BE2C (cell line): ENCODE measurements around the gene STK17B.

Experiments
- DNase-seq: peaks from one replicate; pipeline ENCODE4 v3.0.0-alpha.2; 2020
- H3K27me3 ChIP-seq: fragments of 250-450 bp; sonication (Bioruptor Pico); 2 replicates; pipeline ENCODE4 v1.5.1; 2020; ENCODE audit warnings: mild to moderate bottlenecking
- H3K36me3 ChIP-seq: fragments of 250-450 bp; sonication (Bioruptor Pico); 2 replicates; pipeline ENCODE4 v1.5.1; 2020; ENCODE audit warnings: mild to moderate bottlenecking
- H3K4me1 ChIP-seq: fragments of 250-450 bp; sonication (Bioruptor Pico); 2 replicates; pipeline ENCODE4 v1.5.1; 2020
- H3K4me3 ChIP-seq: 2 replicates; pipeline ENCODE4 v1.5.1; 2011; ENCODE audit warnings: low read depth, low read length
- H3K9me3 ChIP-seq: fragments of 250-450 bp; sonication (Bioruptor Pico); 2 replicates; pipeline ENCODE4 v1.5.1; 2020
- TF ChIP-seq, protein P1 (sequence below): IDR thresholded peaks from 2 replicates; pipeline ENCODE4 v1.5.1; 2012; ENCODE audit warnings: mild to moderate bottlenecking, low read depth, low read length

STK17B gene

GRCh38 chr2:196160101-196160500 lies 11.3 kb downstream of the STK17B start:
- Histone ChIP-seq H3K4me1 (no peaks in the 10 kb centered on the region; the same call in 1 of the 2 replicates), H3K36me3 (peaks cover 21% of the 10 kb centered on the region), H3K4me3 (no peak overlapping the region), H3K9me3 (no peaks in the 10 kb centered on the region), H3K27me3 (no peaks in the 10 kb centered on the region)
- no peak for DNase-seq
- TF ChIP-seq, protein P1, sequence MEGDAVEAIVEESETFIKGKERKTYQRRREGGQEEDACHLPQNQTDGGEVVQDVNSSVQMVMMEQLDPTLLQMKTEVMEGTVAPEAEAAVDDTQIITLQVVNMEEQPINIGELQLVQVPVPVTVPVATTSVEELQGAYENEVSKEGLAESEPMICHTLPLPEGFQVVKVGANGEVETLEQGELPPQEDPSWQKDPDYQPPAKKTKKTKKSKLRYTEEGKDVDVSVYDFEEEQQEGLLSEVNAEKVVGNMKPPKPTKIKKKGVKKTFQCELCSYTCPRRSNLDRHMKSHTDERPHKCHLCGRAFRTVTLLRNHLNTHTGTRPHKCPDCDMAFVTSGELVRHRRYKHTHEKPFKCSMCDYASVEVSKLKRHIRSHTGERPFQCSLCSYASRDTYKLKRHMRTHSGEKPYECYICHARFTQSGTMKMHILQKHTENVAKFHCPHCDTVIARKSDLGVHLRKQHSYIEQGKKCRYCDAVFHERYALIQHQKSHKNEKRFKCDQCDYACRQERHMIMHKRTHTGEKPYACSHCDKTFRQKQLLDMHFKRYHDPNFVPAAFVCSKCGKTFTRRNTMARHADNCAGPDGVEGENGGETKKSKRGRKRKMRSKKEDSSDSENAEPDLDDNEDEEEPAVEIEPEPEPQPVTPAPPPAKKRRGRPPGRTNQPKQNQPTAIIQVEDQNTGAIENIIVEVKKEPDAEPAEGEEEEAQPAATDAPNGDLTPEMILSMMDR, result no peak

GRCh38 chr2:196159221-196159892 lies 12.0 kb downstream of the STK17B start:
- Histone ChIP-seq H3K4me1 (no peaks in the 10 kb centered on the region), H3K36me3 (peaks cover 21% of the 10 kb centered on the region), H3K4me3 (no peak overlapping the region), H3K9me3 (no peaks in the 10 kb centered on the region), H3K27me3 (no peaks in the 10 kb centered on the region)
- DNase-seq, result no peak
- TF ChIP-seq, protein P1, result no peak

- DNase-seq, result no peak
- Histone ChIP-seq H3K27me3 (no peaks in the 10 kb centered on the region), H3K9me3 (no peaks in the 10 kb centered on the region), H3K36me3 (peaks cover 21% of the 10 kb centered on the region), H3K4me1 (no peaks in the 10 kb centered on the region), H3K4me3 (no peak overlapping the region)
- TF ChIP-seq, protein P1, result no peak
Observed at GRCh38 chr2:196155575-196155974, 15.8 kb downstream of the STK17B start.

GRCh38 chr2:196153480-196153879 lies 17.9 kb downstream of the STK17B start:
- H3K4me1 ChIP-seq, result no peaks in the 10 kb centered on the region
- no peaks in the 10 kb centered on the region for H3K9me3 ChIP-seq
- H3K36me3 ChIP-seq, result peaks cover 21% of the 10 kb centered on the region
- H3K4me3 ChIP-seq, result no peak overlapping the region
- TF ChIP-seq, protein P1, result no peak
- DNase-seq, result no peak
- H3K27me3 ChIP-seq, result no peaks in the 10 kb centered on the region

- Histone ChIP-seq H3K9me3 (no peaks in the 10 kb centered on the region), H3K27me3 (no peaks in the 10 kb centered on the region), H3K4me3 (no peak overlapping the region), H3K36me3 (peaks cover 25% of the 10 kb centered on the region), H3K4me1 (no peaks in the 10 kb centered on the region)
- no peak for DNase-seq
- TF ChIP-seq, protein P1, result no peak
Observed at GRCh38 chr2:196149948-196150347, 21.4 kb downstream of the STK17B start.

- Histone ChIP-seq H3K4me1 (no peaks in the 10 kb centered on the region), H3K4me3 (no peak overlapping the region), H3K9me3 (no peaks in the 10 kb centered on the region), H3K27me3 (no peaks in the 10 kb centered on the region), H3K36me3 (peaks cover 22% of the 10 kb centered on the region)
- no peak for DNase-seq
- TF ChIP-seq, protein P1, result no peak
Observed at GRCh38 chr2:196148736-196149135, 22.6 kb downstream of the STK17B start.
